PC-9 (cell line): ENCODE data around the gene ZNF79. TPM values are rescaled to one million over a fixed set of nuclear protein-coding genes. Genes with fewer than 3 reads are reported as not detected.

ENCODE experiments used
- BruUV-seq: library from RNA; stranded (reverse); fragments of 400-500 nt; replicated peaks from 2 replicates; lab custom pipeline; 2021; lab: Mats Ljungman, UMichigan
- CTCF ChIA-PET: fragments of 300-600 bp; sonication (Branson Sonifier 250); formaldehyde crosslinking; loops from one replicate; lab custom pipeline; 2022; ENCODE audit warnings: antibody characterized with exemption; lab: Charles Lee
- POLR2A ChIA-PET: fragments of 300-600 bp; sonication (Branson Sonifier 250); formaldehyde crosslinking; loops from one replicate; lab custom pipeline; 2022; ENCODE audit warnings: antibody characterized with exemption; ENCODE audit not compliant: unreplicated experiment; lab: Charles Lee
- DNase-seq, 2 experiments: peaks; one replicate each; pipeline versions ENCODE4 v3.0.0 to v3.0.0-alpha.2; 2015 to 2022; ENCODE audit warnings: mixed read lengths in 1 of 2
- H2AFZ ChIP-seq: fragments of 200-600 bp; sonication (generic); 2 replicates; pipeline ENCODE4 v1.8.1; 2017; ENCODE audit warnings: antibody characterized with exemption
- H3F3A ChIP-seq: fragments of 200-600 bp; sonication (generic); 2 replicates; pipeline ENCODE4 v1.8.1; 2017; ENCODE audit warnings: antibody characterized with exemption, mild to moderate bottlenecking, low read depth; ENCODE audit not compliant: insufficient read depth
- H3K27ac ChIP-seq: fragments of 200-600 bp; sonication (generic); 2 replicates; pipeline ENCODE4 v1.6.1; 2016; ENCODE audit warnings: mixed run types
- H3K27me3 ChIP-seq: fragments of 200-600 bp; sonication (generic); 2 replicates; pipeline ENCODE4 v1.6.1; 2016; ENCODE audit warnings: low read depth, mixed run types; ENCODE audit not compliant: insufficient read depth
- H3K36me3 ChIP-seq: fragments of 200-600 bp; sonication (generic); 2 replicates; pipeline ENCODE4 v1.6.1; 2016; ENCODE audit warnings: low read depth, mixed run types
- H3K4me1 ChIP-seq: fragments of 200-600 bp; sonication (generic); replicated peaks from 2 replicates; pipeline ENCODE4 v1.6.1; 2016; ENCODE audit warnings: mixed run types; ENCODE audit not compliant: insufficient read depth
- H3K4me2 ChIP-seq: fragments of 200-600 bp; sonication (generic); 2 replicates; pipeline ENCODE4 v1.6.1; 2017; ENCODE audit warnings: mixed run types
- H3K4me3 ChIP-seq: fragments of 200-600 bp; sonication (generic); 2 replicates; pipeline ENCODE4 v1.6.1; 2016; ENCODE audit warnings: mixed run types
- H3K79me2 ChIP-seq: fragments of 200-600 bp; sonication (generic); 2 replicates; pipeline ENCODE4 v1.6.1; 2017; ENCODE audit warnings: low read depth, mixed run types
- H3K9me2 ChIP-seq: fragments of 200-600 bp; sonication (generic); 2 replicates; pipeline ENCODE4 v1.8.1; 2017; ENCODE audit warnings: mild to moderate bottlenecking; ENCODE audit not compliant: insufficient read depth
- H3K9me3 ChIP-seq: fragments of 200-600 bp; sonication (generic); 2 replicates; pipeline ENCODE4 v1.8.1; 2016; ENCODE audit warnings: low read depth; ENCODE audit not compliant: insufficient read depth
- H4K20me1 ChIP-seq: fragments of 200-600 bp; sonication (generic); 2 replicates; pipeline ENCODE4 v1.8.1; 2017; ENCODE audit not compliant: insufficient read depth
- CTCF ChIP-seq: fragments of 200-600 bp; sonication (generic); conservative IDR thresholded peaks from 2 replicates; pipeline ENCODE4 v1.6.1; 2017; ENCODE audit warnings: mixed run types, antibody characterized with exemption, mild to moderate bottlenecking, moderate library complexity
- EZH2 ChIP-seq: fragments of 200-600 bp; sonication (generic); IDR thresholded peaks from 2 replicates; pipeline ENCODE4 v1.8.0; 2017; ENCODE audit warnings: antibody characterized with exemption, low read depth
- intact Hi-C: fragments of 100-400 bp; cut with micrococcal nuclease; formaldehyde crosslinking; loops from one replicate; pipeline ENCODE4 v1.10.0; 2022; ENCODE audit not compliant: unreplicated experiment
- total RNA-seq: library from RNA; stranded (reverse); gene quantifications from 2 replicates; pipeline ENCODE4 v1.2.3, GENCODE V29; 2021

ZNF79 gene
- total RNA-seq, 1 experiment from 2014 or later, result 5.8 TPM

GRCh38 chr9:127485995-127486394 is 61.8 kb downstream of the ZNF79 start:
- POLR2A ChIA-PET, result no interaction called here
- H3K27me3 ChIP-seq, result no peaks in the 10 kb centered on the region
- H4K20me1 ChIP-seq, result no peaks in the 10 kb centered on the region
- H3K4me3 ChIP-seq, result no peak overlapping the region
- H3F3A ChIP-seq, result peaks cover 5% of the 10 kb centered on the region; the same call in 1 of the 2 replicates
- CTCF ChIA-PET, result no interaction called here
- intact Hi-C loops, result no loop called here
- no peaks in the 10 kb centered on the region for H3K9me3 ChIP-seq
- H3K9me2 ChIP-seq, result no peaks in the 10 kb centered on the region
- TF ChIP-seq EZH2 (no peak), CTCF (no peak)
- BruUV-seq, result no TSS peak
- no peak overlapping the region for H2AFZ ChIP-seq
- H3K27ac ChIP-seq, result no peak overlapping the region
- DNase-seq, result no peak
- H3K4me2 ChIP-seq, result no peak overlapping the region
- H3K4me1 ChIP-seq, result no peaks in the 10 kb centered on the region
- H3K79me2 ChIP-seq, result no peaks in the 10 kb centered on the region
- peaks cover 3% of the 10 kb centered on the region; the same call in 1 of the 2 replicates for H3K36me3 ChIP-seq

- CTCF ChIA-PET, result no interaction called here
- Histone ChIP-seq H3K4me2 (no peak overlapping the region), H3F3A (peaks cover 18% of the 10 kb centered on the region; the same call in 1 of the 2 replicates), H3K4me1 (no peaks in the 10 kb centered on the region), H3K27me3 (no peaks in the 10 kb centered on the region), H3K9me2 (no peaks in the 10 kb centered on the region), H4K20me1 (no peaks in the 10 kb centered on the region), H3K79me2 (no peaks in the 10 kb centered on the region), H3K9me3 (no peaks in the 10 kb centered on the region), H2AFZ (no peak overlapping the region), H3K27ac (no peak overlapping the region), H3K4me3 (no peak overlapping the region), H3K36me3 (peaks cover 3% of the 10 kb centered on the region; the same call in 1 of the 2 replicates)
- no peak for DNase-seq
- TF ChIP-seq EZH2, result no peak
- TF ChIP-seq CTCF, result no peak
- no TSS peak for BruUV-seq
- POLR2A ChIA-PET, result no interaction called here
- intact Hi-C loops, result no loop called here
Measured at GRCh38 chr9:127488946-127489345, 64.8 kb downstream of the ZNF79 start.

- no peak overlapping the region for H3K4me2 ChIP-seq
- no peaks in the 10 kb centered on the region for H3K4me1 ChIP-seq
- no peaks in the 10 kb centered on the region for H3K27me3 ChIP-seq
- DNase-seq, result no peak
- CTCF ChIA-PET, result no interaction called here
- H2AFZ ChIP-seq, result no peak overlapping the region
- peaks cover 18% of the 10 kb centered on the region; the same call in 1 of the 2 replicates for H3F3A ChIP-seq
- POLR2A ChIA-PET, result no interaction called here
- no peaks in the 10 kb centered on the region for H4K20me1 ChIP-seq
- no peak for TF ChIP-seq EZH2
- TF ChIP-seq CTCF, result no peak
- H3K36me3 ChIP-seq, result no peaks in the 10 kb centered on the region
- H3K9me3 ChIP-seq, result no peaks in the 10 kb centered on the region
- intact Hi-C loops, result no loop called here
- no TSS peak for BruUV-seq
- H3K79me2 ChIP-seq, result no peaks in the 10 kb centered on the region
- H3K9me2 ChIP-seq, result no peaks in the 10 kb centered on the region
- no peak overlapping the region for H3K27ac ChIP-seq
- H3K4me3 ChIP-seq, result no peak overlapping the region
Measured at GRCh38 chr9:127489471-127490115, 65.4 kb downstream of the ZNF79 start.
